ENCODE results near the gene RTTN.

GRCh38 chr18:70235478-70235877 is 30.0 kb upstream of the RTTN start:
- TF ChIP-seq CTCF (IDR thresholded peaks at IDR 0.05) (no peak), POLR2A (IDR thresholded peaks at IDR 0.05) (no peak)

Measured in testis (tissue), 2 donors.